Activated CD8-positive, alpha-beta memory T cell treated with anti-CD3 and anti-CD28 coated beads for 48 hours (primary cell): ENCODE results near the gene KIF4B.
"Not testable (repeated sequence)": the region's sequence is repeated elsewhere in the genome, so short reads cannot be mapped to it uniquely, and the experiment has no call there.

Source experiments
- DNase-seq, 3 experiments: peaks; one replicate each; pipeline ENCODE4 v3.0.0-alpha.2; 2020; ENCODE audit warnings: low read depth in 2 of 3, low spot score in 2 of 3

The KIF4B gene

GRCh38 chr5:155004138-155004744, 9.3 kb upstream of the KIF4B start:
- no peak for DNase-seq

DNA sequence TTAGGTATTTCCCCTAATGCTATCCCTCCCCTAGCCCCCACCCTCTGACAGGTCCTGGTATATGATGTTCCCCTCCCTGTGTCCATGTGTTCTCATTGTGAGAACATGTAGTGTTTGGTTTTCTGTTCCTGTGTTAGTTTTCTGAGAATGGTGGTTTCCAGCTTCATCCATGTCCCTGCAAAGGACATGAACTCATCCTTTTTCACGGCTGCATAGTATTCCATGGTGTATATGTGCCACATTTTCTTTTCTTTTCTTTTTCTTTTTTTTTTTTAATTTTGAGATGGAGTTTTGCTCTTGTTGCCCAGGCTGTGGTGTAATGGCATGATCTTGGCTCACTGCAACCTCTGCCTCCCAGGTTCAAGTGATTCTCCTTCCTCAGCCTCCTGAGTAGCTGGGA, 7.3 kb upstream of the KIF4B start:
- not testable (repeated sequence) for DNase-seq

DNA sequence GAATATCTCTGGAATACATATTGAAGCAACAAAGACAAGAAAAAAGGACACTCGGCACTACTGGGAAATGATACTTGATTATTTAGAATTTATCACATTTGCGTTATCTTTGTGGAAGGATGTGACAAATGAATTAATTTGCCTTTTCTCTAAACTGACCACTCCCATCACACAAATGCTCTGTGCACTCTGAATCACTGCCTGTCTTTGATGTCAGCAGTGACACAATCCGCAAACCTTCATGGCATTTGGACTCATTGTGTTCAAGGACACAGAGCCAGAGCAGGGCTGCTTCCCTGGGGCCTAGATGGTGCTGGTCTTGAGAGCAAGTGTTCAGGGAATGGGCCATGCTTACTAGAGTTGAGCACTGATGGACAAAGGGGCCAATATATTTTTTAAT, 4.9 kb upstream of the KIF4B start:
- DNase-seq: no peak

- DNase-seq: no peak
Measured at GRCh38 chr5:155010881-155011280, 2.7 kb upstream of the KIF4B start.

DNA sequence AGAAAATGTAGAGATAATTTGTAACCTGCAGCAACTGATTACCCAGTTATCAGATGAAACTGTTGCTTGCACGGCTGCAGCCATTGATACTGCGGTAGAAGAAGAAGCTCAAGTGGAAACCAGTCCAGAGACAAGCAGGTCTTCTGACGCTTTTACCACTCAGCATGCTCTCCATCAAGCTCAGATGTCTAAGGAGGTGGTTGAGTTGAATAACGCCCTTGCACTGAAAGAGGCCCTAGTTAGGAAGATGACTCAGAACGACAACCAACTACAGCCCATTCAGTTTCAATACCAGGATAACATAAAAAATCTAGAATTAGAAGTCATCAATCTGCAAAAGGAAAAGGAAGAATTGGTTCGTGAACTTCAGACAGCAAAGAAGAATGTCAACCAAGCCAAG, 1.7 kb downstream of the KIF4B start:
- no peak for DNase-seq

DNA sequence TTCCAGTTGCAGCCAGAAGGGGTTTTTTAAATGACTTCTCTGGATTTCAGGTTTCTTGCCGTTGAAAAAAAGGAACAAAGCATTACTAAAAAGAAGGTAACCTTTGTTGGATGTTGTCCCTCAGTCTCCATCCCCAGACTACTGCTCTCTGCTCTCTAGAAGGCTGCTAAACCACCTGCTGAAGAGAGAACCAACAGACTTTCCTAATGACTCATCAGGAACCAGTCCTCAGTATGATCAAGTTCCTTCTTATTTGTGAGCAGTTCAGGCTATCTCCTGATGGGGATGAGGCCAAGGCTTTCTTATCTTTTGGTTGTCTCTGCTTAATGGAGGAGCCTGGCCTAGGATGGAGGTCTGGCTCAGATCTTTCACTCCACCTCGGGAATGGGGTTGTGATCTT, 4.1 kb downstream of the KIF4B start:
- DNase-seq: no peak

- no peak for DNase-seq
Measured at GRCh38 chr5:155019601-155020226, 6.2 kb downstream of the KIF4B start.

GRCh38 chr5:155021842-155022241, 8.3 kb downstream of the KIF4B start:
- no peak for DNase-seq

DNA sequence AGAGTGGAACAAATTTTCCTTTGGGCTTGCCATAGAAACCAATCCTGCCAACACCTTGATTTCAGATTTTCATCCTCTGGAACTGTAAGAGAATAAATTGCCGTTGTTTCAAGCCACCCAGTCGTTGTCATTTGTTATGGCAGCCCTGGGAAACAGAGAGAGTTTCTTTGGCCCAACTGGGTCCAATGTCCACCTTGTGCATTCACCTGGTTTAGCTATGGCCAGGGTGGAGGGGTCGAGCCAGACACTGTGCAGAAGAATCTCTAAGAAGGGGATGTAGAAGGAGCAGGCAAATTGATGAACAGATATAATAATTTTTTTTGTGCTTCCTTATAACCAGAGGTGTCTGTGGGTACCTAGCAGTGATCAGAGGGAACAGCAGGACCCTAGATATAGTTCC, 9.8 kb downstream of the KIF4B start:
- DNase-seq: no peak

DNA sequence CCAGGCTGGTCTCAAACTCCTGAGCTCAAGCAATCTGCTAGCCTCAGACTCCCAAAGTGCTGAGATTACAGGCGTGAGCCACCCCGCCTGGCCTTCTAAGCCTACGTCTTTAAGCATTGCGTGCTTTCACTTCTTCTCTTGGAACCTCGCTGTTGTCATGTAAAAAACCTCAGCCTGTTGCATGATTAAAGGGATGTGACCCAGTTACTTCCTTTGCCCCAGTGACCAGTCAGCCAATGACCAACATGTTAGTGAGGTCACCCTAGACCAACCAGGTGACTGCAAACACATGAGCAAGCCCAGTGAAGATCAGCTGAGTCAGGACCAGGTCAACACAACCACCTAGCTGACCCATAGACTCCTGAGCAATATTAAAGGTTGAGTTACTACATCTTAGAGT, 10.5 kb downstream of the KIF4B start:
- no peak for DNase-seq

- no peak for DNase-seq
Measured at GRCh38 chr5:155025895-155026294, 12.3 kb downstream of the KIF4B start.

DNA sequence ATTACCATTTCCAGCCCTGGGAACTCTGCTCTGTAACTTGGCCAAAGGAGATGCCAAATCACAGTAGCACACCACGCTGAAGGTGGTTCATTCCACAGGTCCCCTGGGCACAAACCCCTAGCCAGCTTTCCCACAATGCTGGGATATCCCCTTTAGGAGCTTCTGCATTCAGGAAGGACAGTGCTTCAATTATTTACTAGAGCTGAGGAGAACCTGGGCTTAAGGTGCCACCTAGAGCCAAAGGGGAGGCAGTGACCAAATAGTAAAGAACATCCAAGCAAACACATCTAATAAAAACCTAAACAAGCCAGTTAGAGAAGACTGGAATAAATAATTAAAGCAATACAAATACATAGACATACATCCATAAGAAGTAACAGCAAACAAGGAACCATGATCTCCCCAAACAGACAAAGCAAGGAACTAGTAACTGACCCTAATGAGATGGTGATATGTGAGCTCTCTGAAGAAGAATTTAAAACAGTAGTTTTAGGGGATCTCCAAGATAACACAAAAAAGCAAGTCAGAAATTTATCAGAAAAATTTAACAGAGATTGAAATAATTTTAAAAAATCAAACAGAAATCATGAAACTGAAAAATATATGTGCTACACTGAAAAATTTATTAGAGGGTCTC, 14.6 kb downstream of the KIF4B start:
- no peak for DNase-seq

DNA sequence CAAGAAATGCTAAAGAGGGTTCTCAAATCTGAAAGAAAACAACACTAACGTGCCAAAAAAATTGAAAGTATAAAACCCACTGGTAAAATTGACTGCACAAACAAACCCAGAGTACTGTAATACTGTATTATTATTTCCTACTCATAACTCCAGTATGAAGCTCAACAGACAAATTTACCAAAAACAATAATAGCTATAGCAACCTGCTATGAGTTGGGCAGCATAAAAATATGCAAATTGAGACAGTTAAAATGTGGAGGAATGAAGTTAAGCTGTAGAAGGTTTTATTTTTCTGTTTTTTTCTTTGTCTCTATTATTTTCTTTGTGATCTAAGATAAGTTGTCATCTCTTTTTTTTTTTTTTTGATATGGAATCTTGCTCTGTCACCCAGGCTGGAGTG, 15.7 kb downstream of the KIF4B start:
- DNase-seq: no peak

GRCh38 chr5:155034145-155034744, 20.7 kb downstream of the KIF4B start:
- not testable (repeated sequence) for DNase-seq

- not testable (repeated sequence) for DNase-seq
Measured at GRCh38 chr5:155035087-155035486, 21.5 kb downstream of the KIF4B start.

DNA sequence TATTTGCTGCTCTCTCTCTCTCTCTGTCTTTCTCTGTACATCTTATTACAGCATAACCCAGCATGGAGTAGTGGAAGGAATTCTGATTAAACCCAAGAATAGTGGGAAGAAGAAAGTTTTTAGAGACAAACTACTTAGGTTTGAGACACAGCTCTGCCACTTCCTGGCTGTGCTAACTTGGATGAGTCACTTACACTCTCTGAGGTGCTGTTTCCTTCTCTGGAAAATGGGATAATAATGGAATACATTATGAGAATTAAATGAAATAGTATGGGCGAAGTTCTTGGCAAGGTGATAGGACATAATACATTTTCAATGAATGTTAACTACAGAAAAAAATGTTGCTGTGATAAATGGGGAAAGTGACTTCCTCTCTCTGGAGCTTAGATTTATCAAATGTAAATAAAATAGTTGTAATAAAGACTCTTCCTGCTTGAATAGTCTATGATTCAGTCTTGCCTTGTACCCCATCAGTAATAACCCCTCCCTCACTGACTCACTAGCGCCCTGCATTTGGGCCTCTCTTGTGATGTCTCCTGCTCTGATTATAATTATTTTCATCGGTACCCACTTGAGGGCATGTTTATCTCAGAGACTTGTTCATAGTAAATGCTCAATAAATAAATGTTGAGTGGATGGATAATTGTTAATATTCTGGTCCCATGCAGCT, 27.6 kb downstream of the KIF4B start:
- DNase-seq: no peak

GRCh38 chr5:155044591-155044990, 31.0 kb downstream of the KIF4B start:
- no peak for DNase-seq

DNA sequence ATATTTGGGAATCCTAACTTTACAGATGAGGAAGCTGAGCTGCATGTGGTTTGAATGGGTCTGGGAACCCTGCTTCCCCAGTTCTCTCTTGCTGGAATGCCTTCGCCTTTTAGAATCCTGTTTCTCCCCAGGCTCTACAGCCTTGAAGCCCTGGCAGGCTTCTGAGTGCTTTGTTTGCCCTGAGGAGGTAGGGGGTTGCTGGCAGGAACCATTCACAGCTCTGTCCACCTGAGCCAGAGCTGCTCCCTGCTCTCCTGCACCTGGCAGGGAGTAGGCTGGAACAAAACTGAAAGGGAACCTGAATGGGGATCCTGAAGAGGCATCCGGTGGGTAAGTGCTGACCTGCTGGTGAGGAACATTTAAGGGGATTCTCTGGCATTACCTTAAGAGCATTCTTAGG, 33.0 kb downstream of the KIF4B start:
- no peak for DNase-seq

GRCh38 chr5:155047818-155048217, 34.3 kb downstream of the KIF4B start:
- no peak for DNase-seq

DNA sequence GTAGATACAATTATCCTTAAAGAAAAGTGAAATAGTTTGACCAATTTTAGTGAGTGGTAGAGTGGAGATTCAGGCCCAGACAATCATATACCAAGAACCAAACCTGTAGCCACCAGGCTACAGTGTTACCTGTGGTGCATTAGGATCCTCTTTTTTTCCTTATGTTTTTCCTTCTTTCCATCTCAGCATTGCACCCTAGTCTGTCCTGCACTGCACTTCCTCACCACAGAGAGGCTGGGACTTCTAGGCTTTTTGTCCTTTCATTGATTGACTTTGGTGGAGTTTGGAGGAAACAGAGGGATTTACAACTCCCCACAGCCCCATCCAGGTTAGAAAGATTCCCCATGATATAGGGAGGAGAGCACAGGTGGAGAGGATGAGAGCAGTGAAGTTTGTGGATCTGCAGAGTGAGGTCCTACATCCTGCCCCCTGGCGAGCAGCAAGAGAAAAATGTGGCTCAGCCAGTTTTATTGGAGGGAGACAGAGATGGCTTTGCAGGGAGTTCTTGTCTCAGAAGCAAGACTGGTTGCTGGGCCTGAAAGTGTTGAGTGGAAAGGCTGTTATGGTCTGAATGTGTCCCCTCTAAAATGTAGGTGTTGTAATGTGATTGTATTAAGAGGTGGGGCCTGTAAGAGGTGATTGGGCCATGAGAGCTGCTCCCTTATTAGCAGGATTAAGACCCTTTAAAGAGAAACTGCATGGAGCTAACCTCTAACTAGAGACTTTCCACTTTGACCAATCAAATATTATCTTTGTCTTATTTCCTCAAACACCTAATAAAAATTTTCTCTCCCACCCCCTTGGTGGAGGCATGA, 36.2 kb downstream of the KIF4B start:
- no peak for DNase-seq
